Measurements from ENCODE around the gene CHST13. TPM values are rescaled to one million over a fixed set of nuclear protein-coding genes. Genes with fewer than 3 reads are reported as not detected.

CHST13 gene
- total RNA-seq, 1 experiment from 2014 or later, result not detected

DNA sequence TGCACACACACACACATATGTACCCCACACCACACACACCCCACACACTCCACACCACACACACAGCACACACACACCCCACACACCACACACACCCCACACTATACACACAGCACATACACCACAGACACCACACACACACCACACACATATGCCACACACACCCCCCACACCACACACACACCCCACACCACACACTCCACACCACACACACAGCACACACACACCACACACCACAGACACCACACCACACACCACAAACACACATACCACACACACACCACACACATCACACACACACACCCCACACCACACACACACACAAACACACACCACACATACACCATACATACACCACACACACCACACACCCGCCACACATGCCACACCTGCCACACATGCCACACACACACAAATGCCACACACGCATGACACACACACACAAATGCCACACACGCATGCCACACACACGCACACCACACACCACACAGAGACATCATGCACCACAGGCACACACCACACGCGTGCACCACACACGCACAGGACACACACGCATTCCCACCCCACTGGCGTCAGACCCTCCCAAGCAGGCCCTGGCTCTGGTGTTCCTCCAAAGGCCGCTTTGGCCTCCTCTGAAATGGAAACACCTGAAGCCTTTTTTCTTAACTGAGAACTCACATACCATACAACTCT is 15.7 kb downstream of the CHST13 start:
- ATAC-seq (no peak), DNase-seq (no peak)
- H3K27me3 ChIP-seq (ENCODE audit: low read length), result peaks cover 17% of the 10 kb centered on the region
- no peaks in the 10 kb centered on the region for H3K9me2 ChIP-seq (replicated peaks; ENCODE audit: low read length)
- H3F3A ChIP-seq (ENCODE audit: low read length, unreplicated experiment), result no peaks in the 10 kb centered on the region
- no peaks in the 10 kb centered on the region for H4K20me1 ChIP-seq (ENCODE audit: low read length)
- H3K36me3 ChIP-seq (ENCODE audit: low read depth, low read length), result no peaks in the 10 kb centered on the region
- BruUV-seq (replicated peaks), result no TSS peak
- intact Hi-C loops (cut with micrococcal nuclease), result no loop called here
- POLR2A ChIA-PET (ENCODE audit: unreplicated experiment), result no interaction called here
- H3K79me2 ChIP-seq (ENCODE audit: low read length), result no peaks in the 10 kb centered on the region
- no peak overlapping the region for H3K4me2 ChIP-seq (ENCODE audit: low read length)
- H3K9me3 ChIP-seq (ENCODE audit: low read length), result no peaks in the 10 kb centered on the region
- H3K4me1 ChIP-seq (ENCODE audit: insufficient read depth, low read length), result peaks cover 14% of the 10 kb centered on the region
- CTCF ChIA-PET, result no interaction called here
- no peak overlapping the region for H3K27ac ChIP-seq (ENCODE audit: low read length)
- no peak overlapping the region for H3K4me3 ChIP-seq (ENCODE audit: low read length)
- H3K9ac ChIP-seq (ENCODE audit: low read length), result no peak overlapping the region
- no peak for TF ChIP-seq EZH2phosphoT487 (IDR thresholded peaks at IDR 0.05; ENCODE audit: borderline replicate concordance, low read length)
- TF ChIP-seq EZH2 (IDR thresholded peaks at IDR 0.05; ENCODE audit: low read length, unreplicated experiment), result no peak
- no peak for TF ChIP-seq CTCF (conservative IDR thresholded peaks at IDR 0.05; ENCODE audit: low read depth, low read length)
- H2AFZ ChIP-seq (ENCODE audit: low read length), result no peak overlapping the region

- peaks cover 10% of the 10 kb centered on the region for H3K27me3 ChIP-seq (ENCODE audit: low read length)
- intact Hi-C loops (cut with micrococcal nuclease), result no loop called here
- ATAC-seq, result peak; percentile 89
- H3K4me3 ChIP-seq (ENCODE audit: low read length), result no peak overlapping the region
- H3K9me2 ChIP-seq (replicated peaks; ENCODE audit: low read length), result no peaks in the 10 kb centered on the region
- ChIA-PET POLR2A (ENCODE audit: unreplicated experiment) (no interaction called here), CTCF (no interaction called here)
- no peaks in the 10 kb centered on the region for H3K79me2 ChIP-seq (ENCODE audit: low read length)
- no TSS peak for BruUV-seq (replicated peaks)
- H3K9me3 ChIP-seq (ENCODE audit: low read length), result no peaks in the 10 kb centered on the region
- H3K27ac ChIP-seq (ENCODE audit: low read length), result no peak overlapping the region
- H3K9ac ChIP-seq (ENCODE audit: low read length), result 0 out of 2 replicates have a peak overlapping the region, but pooled peaks have one; percentile 8
- H4K20me1 ChIP-seq (ENCODE audit: low read length), result no peaks in the 10 kb centered on the region
- no peak overlapping the region; the same call in 1 of the 2 replicates for H2AFZ ChIP-seq (ENCODE audit: low read length)
- no peak for TF ChIP-seq CTCF (conservative IDR thresholded peaks at IDR 0.05; ENCODE audit: low read depth, low read length)
- no peak for TF ChIP-seq EZH2phosphoT487 (IDR thresholded peaks at IDR 0.05; ENCODE audit: borderline replicate concordance, low read length)
- no peak for TF ChIP-seq EZH2 (IDR thresholded peaks at IDR 0.05; ENCODE audit: low read length, unreplicated experiment)
- H3F3A ChIP-seq (ENCODE audit: low read length, unreplicated experiment), result no peaks in the 10 kb centered on the region
- H3K4me2 ChIP-seq (ENCODE audit: low read length), result peak overlapping the region; percentile 58
- H3K36me3 ChIP-seq (ENCODE audit: low read depth, low read length), result no peaks in the 10 kb centered on the region
- peaks cover 14% of the 10 kb centered on the region for H3K4me1 ChIP-seq (ENCODE audit: insufficient read depth, low read length)
- peak; percentile 91 for DNase-seq
Observed at GRCh38 chr3:126540342-126540849, 16.4 kb downstream of the CHST13 start.
